ENCODE measurements around the gene ITPR1.

DNA sequence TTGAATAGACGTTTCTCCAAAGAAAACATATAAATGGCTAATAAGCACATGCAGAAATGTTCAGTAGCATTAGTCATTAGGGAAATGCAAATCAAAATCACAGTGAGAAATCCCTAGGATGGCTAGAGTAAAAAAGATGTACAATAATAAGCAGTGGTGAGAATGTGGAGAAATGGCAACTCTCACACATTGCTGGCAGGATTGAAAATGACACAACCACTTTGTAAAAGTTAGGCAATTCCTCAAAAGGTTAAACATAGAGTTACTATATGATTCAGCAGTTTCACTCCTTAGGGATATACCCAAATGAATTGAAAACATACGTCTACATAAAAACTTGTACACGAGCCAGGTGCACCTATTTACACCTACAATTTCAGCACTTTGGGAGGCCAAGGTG is 108.7 kb downstream of the ITPR1 start:
- no peak for TF ChIP-seq INSM2 (tag by site-specific recombination; IDR thresholded peaks at IDR 0.05)
- TF ChIP-seq OVOL3 (tag by site-specific recombination; IDR thresholded peaks at IDR 0.05): no peak
- TF ChIP-seq, protein P1, sequence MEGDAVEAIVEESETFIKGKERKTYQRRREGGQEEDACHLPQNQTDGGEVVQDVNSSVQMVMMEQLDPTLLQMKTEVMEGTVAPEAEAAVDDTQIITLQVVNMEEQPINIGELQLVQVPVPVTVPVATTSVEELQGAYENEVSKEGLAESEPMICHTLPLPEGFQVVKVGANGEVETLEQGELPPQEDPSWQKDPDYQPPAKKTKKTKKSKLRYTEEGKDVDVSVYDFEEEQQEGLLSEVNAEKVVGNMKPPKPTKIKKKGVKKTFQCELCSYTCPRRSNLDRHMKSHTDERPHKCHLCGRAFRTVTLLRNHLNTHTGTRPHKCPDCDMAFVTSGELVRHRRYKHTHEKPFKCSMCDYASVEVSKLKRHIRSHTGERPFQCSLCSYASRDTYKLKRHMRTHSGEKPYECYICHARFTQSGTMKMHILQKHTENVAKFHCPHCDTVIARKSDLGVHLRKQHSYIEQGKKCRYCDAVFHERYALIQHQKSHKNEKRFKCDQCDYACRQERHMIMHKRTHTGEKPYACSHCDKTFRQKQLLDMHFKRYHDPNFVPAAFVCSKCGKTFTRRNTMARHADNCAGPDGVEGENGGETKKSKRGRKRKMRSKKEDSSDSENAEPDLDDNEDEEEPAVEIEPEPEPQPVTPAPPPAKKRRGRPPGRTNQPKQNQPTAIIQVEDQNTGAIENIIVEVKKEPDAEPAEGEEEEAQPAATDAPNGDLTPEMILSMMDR (tag by site-specific recombination; IDR thresholded peaks at IDR 0.05): no peak
- no peak for TF ChIP-seq ZNF629 (tag by site-specific recombination; IDR thresholded peaks at IDR 0.05)
- no peak for TF ChIP-seq ZNF707 (tag by site-specific recombination; IDR thresholded peaks at IDR 0.05)
- TF ChIP-seq, protein P2, sequence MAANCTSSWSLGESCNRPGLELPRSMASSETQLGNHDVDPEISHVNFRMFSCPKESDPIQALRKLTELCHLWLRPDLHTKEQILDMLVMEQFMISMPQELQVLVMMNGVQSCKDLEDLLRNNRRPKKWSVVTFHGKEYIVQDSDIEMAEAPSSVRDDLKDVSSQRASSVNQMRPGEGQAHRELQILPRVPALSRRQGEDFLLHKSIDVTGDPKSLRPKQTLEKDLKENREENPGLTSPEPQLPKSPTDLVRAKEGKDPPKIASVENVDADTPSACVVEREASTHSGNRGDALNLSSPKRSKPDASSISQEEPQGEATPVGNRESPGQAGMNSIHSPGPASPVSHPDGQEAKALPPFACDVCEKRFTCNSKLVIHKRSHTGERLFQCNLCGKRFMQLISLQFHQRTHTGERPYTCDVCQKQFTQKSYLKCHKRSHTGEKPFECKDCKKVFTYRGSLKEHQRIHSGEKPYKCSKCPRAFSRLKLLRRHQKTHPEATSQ (tag by site-specific recombination; IDR thresholded peaks at IDR 0.05): no peak
- no peak for TF ChIP-seq ZNF530 (tag by site-specific recombination; IDR thresholded peaks at IDR 0.05; ENCODE audit: low read depth)

All from HEK293 (cell line).